Measurements from ENCODE around the gene DBN1.

GRCh38 chr5:177419046-177419445 is 54.4 kb downstream of the DBN1 start:
- TF ChIP-seq EZH2 (IDR thresholded peaks at IDR 0.05; ENCODE audit: insufficient read depth, poor library complexity, severe bottlenecking) (no peak), EZH2phosphoT487 (IDR thresholded peaks at IDR 0.05; ENCODE audit: insufficient read depth, low read depth) (no peak)

Measured in GM23248 (cell line).